BE2C (cell line): ENCODE results near the gene IL9.

Source experiments
- DNase-seq: peaks from one replicate; pipeline ENCODE4 v3.0.0-alpha.2; 2020
- H3K27me3 ChIP-seq: fragments of 250-450 bp; sonication (Bioruptor Pico); 2 replicates; pipeline ENCODE4 v1.5.1; 2020; ENCODE audit warnings: mild to moderate bottlenecking
- H3K36me3 ChIP-seq: fragments of 250-450 bp; sonication (Bioruptor Pico); 2 replicates; pipeline ENCODE4 v1.5.1; 2020; ENCODE audit warnings: mild to moderate bottlenecking
- H3K4me1 ChIP-seq: fragments of 250-450 bp; sonication (Bioruptor Pico); 2 replicates; pipeline ENCODE4 v1.5.1; 2020
- H3K4me3 ChIP-seq: 2 replicates; pipeline ENCODE4 v1.5.1; 2011; ENCODE audit warnings: low read depth, low read length
- H3K9me3 ChIP-seq: fragments of 250-450 bp; sonication (Bioruptor Pico); 2 replicates; pipeline ENCODE4 v1.5.1; 2020
- TF ChIP-seq, protein P1 (sequence below): IDR thresholded peaks from 2 replicates; pipeline ENCODE4 v1.5.1; 2012; ENCODE audit warnings: mild to moderate bottlenecking, low read depth, low read length

The IL9 gene

DNA sequence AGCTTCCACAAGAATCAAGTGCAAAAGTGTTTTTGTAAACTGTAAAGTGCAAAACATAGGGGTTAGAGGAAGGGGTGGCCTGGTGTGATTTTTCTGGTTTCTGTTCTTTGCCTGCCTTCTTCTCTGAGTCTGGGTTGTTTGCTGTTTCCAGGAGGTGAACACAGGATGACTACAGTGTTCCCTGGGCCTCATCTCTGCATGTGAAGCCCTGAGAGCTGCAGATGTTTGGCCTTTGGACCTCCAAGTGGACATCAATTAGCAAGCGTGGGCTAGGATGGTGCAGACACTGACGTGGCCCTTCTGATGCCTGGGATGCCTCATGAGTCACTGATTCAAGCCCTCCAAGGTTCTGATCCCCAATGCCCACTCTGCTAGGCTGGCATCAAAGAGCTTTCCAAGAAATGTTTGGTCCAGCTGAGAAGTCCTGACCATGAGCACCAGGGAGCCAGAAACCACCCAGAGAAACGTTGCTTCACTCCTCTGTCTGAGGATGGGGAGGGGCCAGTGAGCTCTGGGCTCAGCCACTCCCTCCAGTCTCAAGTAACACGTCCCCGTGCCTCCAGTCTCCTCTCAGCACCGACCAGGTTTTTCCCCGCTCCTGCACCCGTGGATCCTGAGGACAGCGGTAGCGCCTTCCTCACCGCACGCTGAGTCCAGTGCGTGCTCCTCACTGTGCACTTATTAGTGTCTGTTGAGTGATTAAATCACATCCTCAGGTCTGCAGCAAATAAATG lies 7.6 kb downstream of the IL9 start:
- TF ChIP-seq, protein P1, sequence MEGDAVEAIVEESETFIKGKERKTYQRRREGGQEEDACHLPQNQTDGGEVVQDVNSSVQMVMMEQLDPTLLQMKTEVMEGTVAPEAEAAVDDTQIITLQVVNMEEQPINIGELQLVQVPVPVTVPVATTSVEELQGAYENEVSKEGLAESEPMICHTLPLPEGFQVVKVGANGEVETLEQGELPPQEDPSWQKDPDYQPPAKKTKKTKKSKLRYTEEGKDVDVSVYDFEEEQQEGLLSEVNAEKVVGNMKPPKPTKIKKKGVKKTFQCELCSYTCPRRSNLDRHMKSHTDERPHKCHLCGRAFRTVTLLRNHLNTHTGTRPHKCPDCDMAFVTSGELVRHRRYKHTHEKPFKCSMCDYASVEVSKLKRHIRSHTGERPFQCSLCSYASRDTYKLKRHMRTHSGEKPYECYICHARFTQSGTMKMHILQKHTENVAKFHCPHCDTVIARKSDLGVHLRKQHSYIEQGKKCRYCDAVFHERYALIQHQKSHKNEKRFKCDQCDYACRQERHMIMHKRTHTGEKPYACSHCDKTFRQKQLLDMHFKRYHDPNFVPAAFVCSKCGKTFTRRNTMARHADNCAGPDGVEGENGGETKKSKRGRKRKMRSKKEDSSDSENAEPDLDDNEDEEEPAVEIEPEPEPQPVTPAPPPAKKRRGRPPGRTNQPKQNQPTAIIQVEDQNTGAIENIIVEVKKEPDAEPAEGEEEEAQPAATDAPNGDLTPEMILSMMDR, result no peak
- no peak for DNase-seq
- H3K4me1 ChIP-seq, result no peaks in the 10 kb centered on the region

GRCh38 chr5:135887447-135887864 lies 8.2 kb downstream of the IL9 start:
- peaks cover 14% of the 10 kb centered on the region for H3K27me3 ChIP-seq
- H3K36me3 ChIP-seq, result no peaks in the 10 kb centered on the region
- TF ChIP-seq, protein P1, result peak; percentile 85
- H3K9me3 ChIP-seq, result no peaks in the 10 kb centered on the region
- DNase-seq, result peak; percentile 69
- H3K4me3 ChIP-seq, result no peak overlapping the region
- no peaks in the 10 kb centered on the region for H3K4me1 ChIP-seq

More for the DNA sequence above, 7.6 kb downstream of the IL9 start:
- H3K36me3 ChIP-seq, result no peaks in the 10 kb centered on the region
- no peak overlapping the region for H3K4me3 ChIP-seq
- H3K27me3 ChIP-seq, result peaks cover 8% of the 10 kb centered on the region
- H3K9me3 ChIP-seq, result no peaks in the 10 kb centered on the region

DNA sequence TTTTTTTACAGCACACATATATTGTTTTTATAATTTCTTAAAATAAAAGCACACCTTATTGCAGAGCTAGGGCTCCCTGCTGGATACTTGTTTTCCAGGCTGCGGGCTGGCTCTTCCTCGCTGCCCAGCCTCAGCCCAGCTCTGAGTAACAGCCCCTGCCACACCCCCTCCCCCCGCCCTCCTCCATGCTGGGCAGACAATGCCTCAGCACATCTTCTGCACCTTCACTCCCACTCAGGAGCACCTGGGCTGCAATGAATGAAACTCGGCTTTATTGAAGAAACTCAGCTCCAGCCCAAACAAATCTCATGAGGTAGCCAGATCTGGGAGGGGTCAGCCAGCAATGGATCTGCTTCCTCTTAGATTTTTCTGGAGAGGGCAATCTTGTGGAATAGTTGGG lies 9.5 kb downstream of the IL9 start:
- no peak for DNase-seq
- peaks cover 20% of the 10 kb centered on the region for H3K27me3 ChIP-seq
- H3K9me3 ChIP-seq, result no peaks in the 10 kb centered on the region
- no peak overlapping the region for H3K4me3 ChIP-seq
- no peaks in the 10 kb centered on the region for H3K36me3 ChIP-seq
- H3K4me1 ChIP-seq, result no peaks in the 10 kb centered on the region
- TF ChIP-seq, protein P1, result no peak

GRCh38 chr5:135885031-135885430 lies 10.6 kb downstream of the IL9 start:
- no peak for DNase-seq
- H3K36me3 ChIP-seq, result no peaks in the 10 kb centered on the region

DNA sequence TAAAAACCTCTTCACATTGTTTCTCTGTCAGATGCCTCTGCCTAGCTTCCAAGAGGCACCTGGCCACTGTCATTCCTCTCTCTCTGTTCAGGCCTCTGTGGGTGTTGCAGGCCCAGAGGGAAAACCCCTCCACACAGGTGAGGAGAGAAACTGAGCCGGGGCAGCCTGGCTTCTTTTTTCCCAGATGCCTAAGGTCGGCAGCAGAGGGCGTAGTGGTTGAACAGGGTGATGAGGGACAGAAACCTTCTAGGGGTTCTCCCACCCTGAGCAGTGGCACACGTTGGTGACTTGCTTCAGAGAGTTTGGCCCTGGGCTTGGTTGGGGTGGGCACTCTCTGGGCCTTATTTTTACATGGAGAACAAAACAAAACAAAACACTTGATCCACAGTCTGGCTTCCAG lies 12.2 kb downstream of the IL9 start:
- Histone ChIP-seq H3K9me3 (no peaks in the 10 kb centered on the region), H3K4me1 (no peaks in the 10 kb centered on the region), H3K4me3 (no peak overlapping the region), H3K27me3 (peaks cover 16% of the 10 kb centered on the region), H3K36me3 (no peaks in the 10 kb centered on the region)
- no peak for DNase-seq
- TF ChIP-seq, protein P1, result peak; percentile 40; the same call in 1 of the 2 replicates

More at GRCh38 chr5:135885031-135885430, 10.6 kb downstream of the IL9 start:
- TF ChIP-seq, protein P1, result no peak
- H3K4me3 ChIP-seq, result no peak overlapping the region
- H3K4me1 ChIP-seq, result no peaks in the 10 kb centered on the region
- no peaks in the 10 kb centered on the region for H3K9me3 ChIP-seq
- H3K27me3 ChIP-seq, result peaks cover 20% of the 10 kb centered on the region

- no peaks in the 10 kb centered on the region for H3K9me3 ChIP-seq
- H3K36me3 ChIP-seq, result no peaks in the 10 kb centered on the region
- no peak overlapping the region for H3K4me3 ChIP-seq
- peaks cover 13% of the 10 kb centered on the region for H3K27me3 ChIP-seq
- no peaks in the 10 kb centered on the region for H3K4me1 ChIP-seq
- no peak for DNase-seq
- TF ChIP-seq, protein P1, result no peak
Measured at GRCh38 chr5:135883026-135883425, 12.6 kb downstream of the IL9 start.
